HS-27A (cell line): ENCODE results near the gene EXOC3L4.

Experiments
- DNase-seq: peaks from one replicate; pipeline ENCODE4 v3.0.0-alpha.2; 2012; ENCODE audit warnings: low read depth, missing footprints

Gene EXOC3L4

GRCh38 chr14:103133210-103134140 is 39.0 kb downstream of the EXOC3L4 start:
- no peak for DNase-seq

- no peak for DNase-seq
Measured at GRCh38 chr14:103134405-103134804, 39.9 kb downstream of the EXOC3L4 start.

DNA sequence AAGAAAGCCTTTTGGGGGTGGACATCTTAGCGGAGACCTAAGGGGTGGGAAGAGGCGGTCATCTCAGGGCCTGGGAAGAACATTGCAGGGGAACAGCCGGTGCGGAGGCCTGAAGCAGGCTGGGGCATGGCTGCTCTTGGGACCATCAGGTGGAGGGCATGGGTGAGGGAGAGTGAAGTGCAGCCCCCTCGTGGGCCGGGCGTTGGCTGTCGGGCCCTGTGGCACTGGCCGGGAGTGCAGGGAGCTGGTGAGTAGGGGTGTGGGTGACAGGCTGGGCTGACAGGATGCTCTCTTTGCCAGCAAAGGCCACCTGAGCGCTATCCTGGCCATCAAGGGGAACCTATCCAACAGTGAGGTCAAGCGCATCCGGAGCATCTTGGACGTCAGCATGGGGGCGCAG is 40.4 kb downstream of the EXOC3L4 start:
- no peak for DNase-seq

DNA sequence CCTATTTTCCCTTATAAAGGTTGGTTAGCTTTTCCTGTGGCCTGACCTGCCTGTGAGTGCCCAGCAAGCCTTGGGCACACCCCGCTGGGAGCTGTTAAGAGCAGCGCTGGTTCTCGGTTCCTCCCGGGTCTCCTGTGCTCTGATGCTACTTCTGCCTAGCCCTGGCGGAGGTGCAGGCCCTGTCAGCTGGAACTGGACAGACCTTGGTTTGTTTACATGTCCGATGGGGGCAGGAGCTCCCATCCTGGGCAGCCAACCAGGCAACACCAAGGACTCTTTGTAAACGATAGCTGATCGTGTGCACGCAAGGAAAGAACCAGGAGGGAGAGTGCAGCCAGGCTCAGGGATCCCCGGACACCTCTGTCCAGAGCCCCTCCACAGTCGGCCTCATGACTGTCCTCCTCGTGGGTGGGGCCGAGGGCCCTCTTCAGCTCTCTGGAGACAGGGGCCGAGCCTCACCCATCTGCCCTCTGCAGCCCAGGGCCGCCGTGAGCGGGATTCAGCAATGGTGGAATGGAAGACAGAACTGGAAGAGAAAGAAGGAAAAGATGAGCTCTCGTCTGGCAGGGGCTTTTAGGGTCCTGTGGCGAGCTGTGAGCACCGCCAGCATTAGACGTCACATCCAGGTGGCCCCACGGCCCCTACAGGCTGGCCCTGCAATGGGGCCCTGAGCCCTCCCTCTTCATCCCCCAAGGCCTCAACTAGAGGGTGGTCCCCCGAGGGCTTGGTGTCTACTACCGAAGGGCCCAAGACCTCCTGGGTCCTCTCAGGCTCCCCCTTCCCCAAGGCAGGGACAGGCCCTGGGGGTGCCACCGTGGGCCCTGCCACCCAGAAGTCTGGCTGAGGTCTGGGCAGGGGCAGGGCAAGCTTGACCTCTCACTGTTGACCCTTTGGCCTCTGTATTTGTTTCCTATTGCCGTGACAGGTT is 41.1 kb downstream of the EXOC3L4 start:
- no peak for DNase-seq

DNA sequence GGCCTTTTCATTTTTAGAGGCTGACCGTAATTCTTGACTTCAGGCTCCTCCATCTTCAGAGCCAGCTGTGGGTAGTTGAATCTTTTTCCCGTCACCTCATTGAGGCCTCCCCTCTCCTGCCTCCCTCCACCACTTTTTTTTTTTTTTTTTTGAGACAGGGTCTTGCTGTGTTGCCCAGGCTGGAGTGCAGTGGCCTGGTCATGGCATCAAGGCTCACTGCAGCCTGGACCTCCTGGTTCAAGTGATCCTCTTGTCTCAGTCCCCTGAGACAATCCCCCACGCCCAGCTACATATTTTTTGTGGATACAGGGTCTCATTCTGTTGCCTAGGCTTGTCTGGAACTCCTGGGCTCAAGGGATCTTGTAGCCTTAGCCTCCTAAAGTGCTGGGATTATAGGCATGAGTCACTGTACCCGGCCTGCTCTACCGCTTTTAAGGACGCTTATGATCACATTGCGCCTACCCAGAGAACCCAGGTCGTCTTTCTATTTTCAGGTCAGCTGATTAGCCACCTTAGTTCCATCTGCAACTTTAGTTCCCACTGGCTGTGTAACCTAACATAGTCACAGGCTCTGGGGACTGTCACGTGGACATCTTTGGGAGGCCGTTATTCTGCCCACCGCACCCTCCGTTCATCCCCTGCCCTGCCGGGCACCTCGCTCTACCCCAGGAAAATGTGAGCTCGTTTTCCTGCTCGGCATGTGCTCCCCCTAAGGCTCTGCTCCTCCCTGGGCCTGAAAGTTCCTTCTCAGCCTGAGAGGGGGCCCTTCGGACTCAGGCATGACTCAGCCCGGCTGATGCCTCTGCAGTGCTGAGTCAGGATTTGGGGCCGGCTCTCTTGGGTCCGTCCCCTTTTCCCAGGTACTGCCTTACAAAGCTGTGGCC is 42.1 kb downstream of the EXOC3L4 start:
- no peak for DNase-seq

- no peak for DNase-seq
Measured at GRCh38 chr14:103137689-103138300, 43.3 kb downstream of the EXOC3L4 start.

GRCh38 chr14:103138301-103139131 is 44.0 kb downstream of the EXOC3L4 start:
- DNase-seq: no peak

GRCh38 chr14:103139132-103140025 is 44.9 kb downstream of the EXOC3L4 start:
- no peak for DNase-seq

DNA sequence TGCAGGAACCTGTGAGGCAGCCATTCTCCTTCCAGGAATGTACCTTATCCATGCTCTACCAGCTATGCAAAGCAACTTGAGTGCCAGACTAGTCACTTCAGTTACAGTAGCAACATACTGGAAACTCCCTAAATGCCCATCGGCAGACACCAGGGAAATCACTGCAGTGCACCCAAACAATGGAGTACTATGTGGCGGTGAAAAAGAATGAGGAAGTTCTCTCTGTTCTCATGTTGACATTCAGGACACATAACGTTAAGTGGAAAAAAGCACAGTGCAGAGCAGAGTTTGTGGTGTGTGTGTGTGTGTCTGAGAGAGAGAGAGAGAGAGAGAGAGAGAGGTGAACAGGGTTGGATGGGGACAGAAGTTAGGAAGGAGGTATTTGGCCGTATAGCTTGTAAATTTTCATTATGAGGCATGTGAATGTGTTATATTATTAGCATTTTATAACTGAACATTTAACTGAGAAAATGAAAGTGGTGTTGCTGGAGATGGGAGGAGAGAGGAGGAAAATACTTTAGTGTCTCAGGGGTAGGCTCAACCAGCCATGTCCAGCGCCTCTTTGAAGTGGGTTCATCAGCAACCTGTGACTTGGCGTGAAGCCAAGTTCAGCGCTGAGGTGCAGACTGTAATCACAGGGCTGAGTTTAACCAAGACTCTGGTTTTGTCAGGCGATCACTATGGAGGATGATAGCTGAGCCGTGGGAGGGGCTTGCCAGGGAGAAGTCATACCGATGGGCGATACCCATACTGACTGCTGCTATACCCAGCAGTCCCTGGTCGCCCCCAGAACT is 46.0 kb downstream of the EXOC3L4 start:
- DNase-seq: no peak

DNA sequence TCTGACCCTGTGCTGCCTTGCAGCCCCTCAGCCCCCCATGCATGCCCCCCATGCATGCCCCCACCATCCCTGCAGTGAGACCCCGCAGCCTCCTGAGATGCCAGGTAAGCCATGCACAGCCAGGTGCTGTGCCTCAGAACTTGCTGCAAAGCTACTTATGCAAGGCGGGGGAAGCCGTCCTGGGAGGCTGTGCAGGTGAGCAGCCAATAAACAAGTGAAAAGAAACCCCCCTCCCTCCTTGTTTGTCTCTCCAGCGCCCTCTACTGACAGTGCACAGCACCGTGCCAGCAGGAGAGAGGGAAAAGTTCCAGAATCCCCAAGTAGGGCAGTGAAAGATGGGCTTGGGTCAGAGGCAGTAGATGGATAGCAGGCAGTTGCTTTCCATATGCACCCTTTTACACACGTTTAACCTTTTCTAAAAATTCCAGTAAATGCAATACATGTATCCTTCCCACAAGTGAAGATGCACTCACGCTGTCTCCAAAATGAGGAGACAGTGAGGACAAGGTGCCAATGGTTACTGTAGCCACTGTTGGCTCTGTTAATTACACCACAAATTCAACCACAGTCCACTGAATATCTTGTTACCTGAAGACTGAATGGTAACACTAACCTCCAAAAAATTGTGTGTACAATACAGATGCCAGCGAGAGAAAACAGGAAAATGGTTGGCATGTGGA is 46.7 kb downstream of the EXOC3L4 start:
- no peak for DNase-seq

- no peak for DNase-seq
Measured at GRCh38 chr14:103142026-103142425, 47.5 kb downstream of the EXOC3L4 start.

DNA sequence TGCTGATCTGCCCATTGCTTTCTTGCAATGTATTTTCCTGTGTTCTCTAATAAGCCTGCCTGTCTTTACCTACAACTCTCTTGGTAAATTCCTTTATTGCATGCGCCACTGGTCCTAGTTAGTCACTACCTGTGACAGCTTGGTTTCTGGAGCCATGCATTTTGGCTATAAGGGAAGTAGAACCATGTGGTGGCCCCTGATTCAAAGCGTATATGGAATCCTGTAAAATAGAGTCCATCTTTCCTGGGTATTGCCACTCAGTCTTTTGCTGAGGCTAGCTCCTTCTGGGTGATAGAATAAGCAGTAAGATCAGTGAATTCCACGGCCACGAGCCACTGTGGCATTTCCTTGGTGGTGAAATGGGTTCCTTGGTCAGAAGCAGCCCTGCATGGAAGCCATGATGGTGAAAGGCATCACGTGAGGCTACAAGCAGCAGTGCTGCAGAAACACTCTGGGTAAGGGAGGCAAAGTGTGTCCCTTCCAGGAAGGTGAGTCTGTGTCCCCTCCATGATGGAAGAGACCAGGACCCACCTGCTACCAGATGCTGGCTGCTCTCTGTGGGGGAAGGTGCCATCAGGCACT is 48.3 kb downstream of the EXOC3L4 start:
- no peak for DNase-seq

DNA sequence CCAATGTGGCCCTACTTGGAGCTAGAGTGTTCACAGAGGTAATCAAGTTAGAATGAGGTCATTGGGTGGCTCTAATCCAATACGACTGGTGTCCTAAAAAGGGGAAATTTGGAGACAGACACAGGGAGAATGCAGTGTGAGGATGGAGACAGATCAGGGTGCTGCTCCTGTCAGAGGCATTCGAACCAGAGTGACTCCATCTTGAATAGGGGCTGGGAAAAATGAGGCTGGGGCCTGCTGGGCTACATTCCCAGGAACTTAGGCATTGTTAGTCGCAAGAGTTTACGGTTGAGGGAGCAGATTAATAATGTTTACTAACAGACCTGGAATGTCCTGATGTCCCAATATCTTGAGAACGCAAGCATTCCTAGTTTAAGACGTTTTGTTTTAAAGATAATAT is 49.0 kb downstream of the EXOC3L4 start:
- no peak for DNase-seq

DNA sequence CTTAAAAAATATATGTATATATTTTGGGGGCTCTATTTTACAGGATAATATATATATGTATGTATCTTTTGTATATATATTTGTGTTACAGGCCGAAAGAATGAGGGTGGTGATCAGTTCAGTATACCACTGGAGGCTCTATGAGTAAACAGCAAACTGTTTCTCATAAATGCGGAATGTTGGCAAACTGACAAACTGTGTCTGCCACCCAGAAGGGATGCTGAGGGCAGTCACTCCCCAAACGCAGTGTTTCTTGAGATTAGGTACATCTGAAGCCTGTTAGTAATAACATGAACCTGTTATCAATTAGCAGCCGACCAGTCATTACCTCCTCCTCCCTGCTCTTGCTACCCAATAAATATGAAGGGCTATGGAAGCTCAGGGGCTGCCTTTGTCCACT is 49.6 kb downstream of the EXOC3L4 start:
- peak; percentile 64 for DNase-seq

- DNase-seq: no peak
Measured at GRCh38 chr14:103146141-103146709, 51.7 kb downstream of the EXOC3L4 start.

DNA sequence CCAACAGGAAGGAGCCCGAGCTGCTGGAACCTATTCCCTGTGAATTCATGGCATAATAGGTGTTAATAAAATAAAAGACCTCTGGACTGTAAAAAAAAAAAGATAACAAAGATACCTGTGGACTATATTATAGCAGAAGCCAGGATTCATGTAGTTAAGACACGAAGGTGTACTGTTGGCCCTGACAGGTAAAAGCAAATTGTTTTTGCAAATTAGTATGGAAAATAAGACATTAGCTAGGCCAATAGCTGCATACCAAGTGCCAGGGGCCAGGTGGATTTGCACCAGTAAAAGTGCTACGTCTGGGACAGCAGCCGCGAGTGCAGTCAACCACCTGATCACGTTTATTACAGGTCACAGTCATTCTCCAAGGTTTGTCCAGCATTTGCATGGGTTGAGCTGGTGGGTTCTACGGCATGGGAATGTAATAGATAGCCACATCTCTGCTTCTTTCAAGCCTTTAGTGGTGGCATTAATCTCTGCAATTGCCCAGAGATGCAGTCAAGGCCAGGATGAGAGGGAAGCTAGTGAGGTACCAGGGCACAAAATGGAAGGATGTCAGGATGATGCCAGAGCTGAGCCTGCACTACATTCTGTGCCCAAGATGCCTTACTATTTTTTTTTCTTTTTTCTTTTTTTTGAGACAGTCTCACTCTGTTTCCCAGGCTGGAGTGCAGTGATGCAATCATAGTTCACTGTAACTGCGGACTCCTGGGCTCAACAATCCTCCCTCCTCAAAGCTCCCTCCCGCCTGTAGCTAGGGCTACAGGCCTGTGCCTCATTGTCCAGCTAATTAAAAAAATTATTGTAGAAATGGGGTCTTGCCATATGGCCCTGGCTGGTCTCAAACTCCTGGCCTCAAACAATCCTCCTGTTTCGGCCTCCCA is 55.1 kb downstream of the EXOC3L4 start:
- no peak for DNase-seq
